HG03064 (cell line): ENCODE data around the gene RAX.
"Not testable (repeated sequence)": the region's sequence is repeated elsewhere in the genome, so short reads cannot be mapped to it uniquely, and the experiment has no call there.

Experiments
- ATAC-seq: cut with Tn5 transposase; IDR thresholded peaks from one replicate; pipeline ENCODE4 v1.9.1; 2021; ENCODE audit warnings: low read depth; ENCODE audit not compliant: unreplicated experiment

RAX gene

DNA sequence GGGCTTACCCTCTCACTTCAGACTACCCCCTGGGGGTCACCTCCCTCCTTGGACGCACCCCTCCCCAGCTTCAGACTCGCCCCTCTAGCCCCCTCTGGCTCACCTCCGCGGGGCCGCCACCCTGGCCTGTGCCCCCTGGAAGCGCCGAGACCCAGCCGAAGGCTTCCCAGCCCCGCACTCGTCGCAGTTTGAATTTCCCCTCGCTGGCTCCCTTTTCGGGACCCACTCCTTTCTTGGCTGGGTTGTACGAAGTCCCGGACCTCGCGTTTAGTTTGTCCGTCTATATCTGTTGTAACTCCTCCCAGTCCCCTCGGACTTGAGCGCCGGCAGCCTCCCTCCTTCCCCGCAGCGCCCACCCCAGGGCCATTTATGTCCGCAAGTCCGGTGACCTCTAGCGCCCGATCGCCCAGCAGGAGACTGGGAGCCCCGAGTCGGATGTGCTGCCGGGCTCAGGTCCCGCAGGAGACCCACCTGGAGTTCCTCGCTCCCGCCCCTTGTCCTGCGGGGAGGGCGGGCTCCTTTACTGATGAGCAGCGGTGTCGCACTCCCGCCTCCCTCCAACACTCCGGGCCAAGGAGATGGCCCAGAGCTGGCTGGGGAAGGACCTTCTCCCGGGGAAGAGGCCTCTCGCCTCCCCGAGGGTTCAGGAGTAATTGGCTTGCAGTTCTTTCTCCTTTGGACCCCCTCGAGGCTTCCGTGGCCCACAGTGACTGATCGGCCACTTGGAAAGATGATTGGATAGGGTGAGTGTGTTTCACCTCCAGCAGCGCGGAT is 692 bp upstream of the RAX start:
- ATAC-seq, result no peak

DNA sequence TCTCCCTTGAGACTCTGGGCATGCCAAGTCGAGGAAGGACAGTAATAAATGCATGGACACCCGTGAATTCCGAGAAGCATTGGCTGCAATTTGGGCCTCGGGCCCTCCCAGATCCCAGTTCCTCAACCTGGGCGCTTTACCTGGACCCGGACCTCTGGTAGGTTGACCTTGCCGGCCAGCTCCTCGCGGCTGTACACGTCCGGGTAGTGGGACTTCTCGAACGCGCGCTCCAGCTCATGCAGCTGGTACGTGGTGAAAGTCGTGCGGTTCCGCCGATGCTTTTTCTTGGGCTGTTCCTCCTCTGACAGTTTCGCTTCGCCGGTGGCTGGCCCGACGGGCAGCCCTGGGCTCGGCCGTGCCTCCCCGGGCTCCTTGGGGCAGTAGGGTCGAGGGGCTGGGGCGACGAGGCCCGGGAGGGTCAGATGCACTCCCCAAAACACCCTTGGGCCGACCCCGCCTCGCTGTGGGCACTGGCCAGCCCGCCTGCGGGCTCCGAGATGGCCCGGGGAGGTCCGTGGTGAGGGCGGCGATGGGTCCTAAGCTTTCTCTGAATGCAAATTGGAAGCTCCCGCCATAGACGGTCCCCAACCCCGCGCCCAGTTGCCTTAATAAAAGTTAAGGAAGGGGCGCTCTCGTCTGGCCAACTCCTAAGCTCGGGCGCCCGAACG is 899 bp downstream of the RAX start:
- no peak for ATAC-seq

GRCh38 chr18:59271606-59272220 is 1.5 kb downstream of the RAX start:
- ATAC-seq, result no peak

DNA sequence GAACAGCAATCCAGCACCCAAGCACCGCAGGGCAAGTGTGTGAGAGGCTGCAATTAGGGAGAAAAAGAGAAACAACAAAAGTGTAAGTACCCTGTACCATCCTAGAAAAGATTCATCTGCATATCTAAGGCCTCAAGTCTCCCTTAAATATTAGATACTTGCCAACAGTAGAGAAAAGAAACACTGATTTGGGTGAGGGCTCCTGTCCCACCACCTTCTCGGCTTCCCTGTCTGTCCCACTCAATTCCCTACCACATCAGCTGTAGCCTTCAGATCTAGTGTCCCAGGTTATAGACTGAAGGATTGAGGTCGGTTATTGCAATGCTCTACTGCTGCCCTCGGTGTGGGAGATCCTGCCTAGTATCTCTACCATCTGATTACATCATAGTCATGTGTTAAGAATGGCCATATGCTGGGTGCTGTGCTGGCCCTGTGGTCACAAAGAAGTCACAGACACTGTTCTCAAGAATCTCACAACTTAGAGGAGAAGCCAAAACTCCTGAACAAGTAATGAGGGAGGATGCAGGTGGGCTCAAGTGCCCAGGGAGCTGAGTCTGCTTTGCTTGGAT is 2.5 kb downstream of the RAX start:
- ATAC-seq, result no peak

GRCh38 chr18:59269563-59270119 is 3.6 kb downstream of the RAX start:
- ATAC-seq, result no peak

GRCh38 chr18:59268721-59269562 is 4.3 kb downstream of the RAX start:
- ATAC-seq, result no peak

- no peak for ATAC-seq
Observed at GRCh38 chr18:59268127-59268720, 5.0 kb downstream of the RAX start.

DNA sequence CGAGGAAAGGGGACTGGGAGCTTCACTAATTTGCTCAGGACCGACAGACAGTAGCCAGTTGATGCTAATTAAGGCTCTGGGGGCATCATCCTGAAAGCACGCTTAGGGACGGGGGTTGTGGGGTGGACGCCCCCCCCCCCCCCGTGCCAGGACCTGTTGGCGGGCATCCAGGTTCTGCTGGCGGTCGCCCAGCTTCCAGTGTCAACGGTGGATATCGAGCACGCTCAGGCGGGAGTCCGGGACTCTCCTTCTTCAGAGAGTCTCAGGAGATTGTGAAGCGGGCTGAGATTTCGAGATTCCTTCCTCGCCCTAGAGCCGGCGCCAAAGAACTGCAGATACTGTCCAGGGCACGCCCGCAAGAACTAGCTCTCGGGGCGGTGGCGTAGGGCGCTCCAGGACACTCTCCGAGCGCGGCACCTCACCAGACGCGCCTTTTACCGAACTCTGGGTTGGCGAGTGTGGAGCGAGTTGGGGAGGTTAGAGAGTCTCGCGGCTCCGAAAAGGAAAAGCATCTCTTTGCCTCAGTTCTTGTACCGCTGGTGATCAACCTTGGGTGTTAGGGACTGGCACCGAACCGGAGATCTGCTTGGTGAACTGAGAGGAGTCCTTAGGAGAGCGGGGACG is 5.6 kb downstream of the RAX start:
- no peak for ATAC-seq

- no peak for ATAC-seq
Observed at GRCh38 chr18:59266886-59267502, 6.3 kb downstream of the RAX start.

- no peak for ATAC-seq
Observed at GRCh38 chr18:59266459-59266858, 6.8 kb downstream of the RAX start.

DNA sequence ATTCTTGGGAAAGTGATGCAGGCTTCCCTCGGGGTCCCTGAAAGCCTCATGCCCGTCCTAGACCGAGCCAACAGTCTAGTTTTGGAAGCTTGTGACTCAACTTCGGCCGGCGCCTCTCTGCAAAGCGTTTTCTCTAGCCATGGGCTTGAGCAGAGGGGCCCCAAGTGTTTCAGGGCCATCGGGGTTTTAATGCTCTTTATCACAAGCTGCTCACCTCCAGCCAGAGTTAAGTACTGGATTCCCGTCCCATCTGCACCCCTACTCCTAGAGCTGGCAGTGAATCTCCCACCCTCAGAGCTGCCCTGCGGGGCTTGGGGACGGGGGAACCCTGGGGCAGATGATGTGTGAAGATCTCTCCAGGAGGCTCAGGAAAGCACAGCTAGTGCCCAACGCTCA is 7.3 kb downstream of the RAX start:
- ATAC-seq, result no peak

- ATAC-seq, result no peak
Observed at GRCh38 chr18:59265246-59265973, 7.8 kb downstream of the RAX start.

GRCh38 chr18:59264651-59265245 is 8.5 kb downstream of the RAX start:
- ATAC-seq, result no peak

GRCh38 chr18:59264121-59264571 is 9.1 kb downstream of the RAX start:
- ATAC-seq, result no peak

GRCh38 chr18:59263661-59264060 is 9.6 kb downstream of the RAX start:
- ATAC-seq, result no peak

- not testable (repeated sequence) for ATAC-seq
Observed at GRCh38 chr18:59262243-59262642, 11.0 kb downstream of the RAX start.

DNA sequence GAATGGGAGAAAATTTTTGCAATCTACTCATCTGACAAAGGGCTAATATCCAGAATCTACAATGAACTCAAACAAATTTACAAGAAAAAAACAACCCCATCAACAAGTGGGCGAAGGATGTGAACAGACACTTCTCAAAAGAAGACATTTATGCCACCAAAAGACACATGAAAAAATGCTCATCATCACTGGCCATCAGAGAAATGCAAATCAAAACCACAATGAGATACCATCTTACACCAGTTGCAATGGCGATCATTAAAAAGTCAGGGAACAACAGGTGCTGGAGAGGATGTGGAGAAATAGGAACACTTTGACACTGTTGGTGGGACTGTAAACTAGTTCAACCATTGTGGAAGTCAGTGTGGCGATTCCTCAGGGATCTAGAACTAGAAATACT is 11.4 kb downstream of the RAX start:
- not testable (repeated sequence) for ATAC-seq

- not testable (repeated sequence) for ATAC-seq
Observed at GRCh38 chr18:59255491-59255890, 17.8 kb downstream of the RAX start.
